Activated CD4-positive, alpha-beta T cell treated with anti-CD3 and anti-CD28 coated beads, Interleukin-2, amount 10 ng/mL, durations not matched to agents 24 days and 14 days (primary cell): Measurements from ENCODE around the gene FBXW5. TPM values are rescaled to one million over a fixed set of nuclear protein-coding genes. Genes with fewer than 3 reads are reported as not detected.

Experiments used
- DNase-seq: peaks from one replicate; pipeline ENCODE4 v3.0.0; 2022
- H3K27ac Mint-ChIP-seq: one replicate; pipeline ENCODE4 v1.8.0; 2022; ENCODE audit warnings: mild to moderate bottlenecking, mixed read lengths
- H3K27me3 Mint-ChIP-seq: one replicate; pipeline ENCODE4 v1.8.0; 2022; ENCODE audit warnings: mixed read lengths
- H3K36me3 Mint-ChIP-seq: one replicate; pipeline ENCODE4 v1.8.0; 2022; ENCODE audit warnings: low read depth, mild to moderate bottlenecking, mixed read lengths
- H3K4me1 Mint-ChIP-seq: one replicate; pipeline ENCODE4 v1.8.0; 2021; ENCODE audit warnings: mixed read lengths
- H3K4me3 Mint-ChIP-seq: one replicate; pipeline ENCODE4 v1.8.0; 2022; ENCODE audit warnings: mild to moderate bottlenecking, moderate library complexity, mixed read lengths
- H3K9me3 Mint-ChIP-seq: one replicate; pipeline ENCODE4 v1.8.0; 2021; ENCODE audit warnings: mixed read lengths
- intact Hi-C: fragments of 100-400 bp; cut with micrococcal nuclease; formaldehyde crosslinking; loops from one replicate; pipeline ENCODE4 v1.15.1; 2023
- total RNA-seq: library from RNA; stranded (reverse); gene quantifications from 2 replicates; pipeline ENCODE4 v1.2.3, GENCODE V29; 2022

Gene FBXW5
- total RNA-seq, 1 donor from 2014 or later = 93.6 TPM

- H3K4me3 Mint-ChIP-seq = peak overlapping the region; percentile 12
- no peak for DNase-seq
- H3K27ac Mint-ChIP-seq = peak overlapping the region; percentile 99
- peaks cover 50% of the 10 kb centered on the region for H3K36me3 Mint-ChIP-seq
- H3K27me3 Mint-ChIP-seq = no peaks in the 10 kb centered on the region
- peaks cover 49% of the 10 kb centered on the region for H3K4me1 Mint-ChIP-seq
- H3K9me3 Mint-ChIP-seq = no peaks in the 10 kb centered on the region
- intact Hi-C loops = loop anchor here (5.0 kb wide), 1 partner anchor 93 kb away; the partner anchor contains the start of gene RABL6
These were observed 44.0 kb downstream of the FBXW5 start for GRCh38 chr9:136900556-136900955.

- H3K9me3 Mint-ChIP-seq = no peaks in the 10 kb centered on the region
- DNase-seq = no peak
- H3K27me3 Mint-ChIP-seq = no peaks in the 10 kb centered on the region
- peak overlapping the region; percentile 81 for H3K27ac Mint-ChIP-seq
- intact Hi-C loops = no loop called here
- H3K4me1 Mint-ChIP-seq = peaks cover 53% of the 10 kb centered on the region
- no peak overlapping the region for H3K4me3 Mint-ChIP-seq
- H3K36me3 Mint-ChIP-seq = peaks cover 56% of the 10 kb centered on the region
These were observed 45.3 kb downstream of the FBXW5 start for GRCh38 chr9:136899196-136899595.

GRCh38 chr9:136898483-136899100, 45.9 kb downstream of the FBXW5 start:
- no peaks in the 10 kb centered on the region for H3K9me3 Mint-ChIP-seq
- H3K36me3 Mint-ChIP-seq = peaks cover 58% of the 10 kb centered on the region
- intact Hi-C loops = no loop called here
- H3K27me3 Mint-ChIP-seq = no peaks in the 10 kb centered on the region
- no peak overlapping the region for H3K4me3 Mint-ChIP-seq
- peak overlapping the region; percentile 56 for H3K27ac Mint-ChIP-seq
- peaks cover 54% of the 10 kb centered on the region for H3K4me1 Mint-ChIP-seq
- DNase-seq = no peak

- no peak overlapping the region for H3K27ac Mint-ChIP-seq
These were observed 48.5 kb downstream of the FBXW5 start for GRCh38 chr9:136896027-136896426.

GRCh38 chr9:136890661-136891060, 53.9 kb downstream of the FBXW5 start:
- DNase-seq = no peak
- Mint-ChIP-seq H3K4me3 (no peak overlapping the region), H3K9me3 (no peaks in the 10 kb centered on the region), H3K27ac (no peak overlapping the region), H3K4me1 (peaks cover 25% of the 10 kb centered on the region), H3K36me3 (peaks cover 37% of the 10 kb centered on the region), H3K27me3 (no peaks in the 10 kb centered on the region)
- intact Hi-C loops = no loop called here

More at GRCh38 chr9:136896027-136896426, 48.5 kb downstream of the FBXW5 start:
- intact Hi-C loops = no loop called here
- H3K9me3 Mint-ChIP-seq = no peaks in the 10 kb centered on the region
- no peaks in the 10 kb centered on the region for H3K27me3 Mint-ChIP-seq
- no peak for DNase-seq
- H3K4me3 Mint-ChIP-seq = no peak overlapping the region
- H3K36me3 Mint-ChIP-seq = peaks cover 49% of the 10 kb centered on the region
- H3K4me1 Mint-ChIP-seq = peaks cover 36% of the 10 kb centered on the region

Other genes with a start within 250 kb of the FBXW5 start
- gene DIPK1B, start 232.2 kb downstream of the FBXW5 start, total RNA-seq = 1.1 and 1.5 TPM in 2 replicates
- 1.1 and 1.7 TPM in 2 replicates for gene LCN10, start 201.8 kb downstream of the FBXW5 start, total RNA-seq
- gene LCN6, start 196.2 kb downstream of the FBXW5 start, total RNA-seq = not detected in 2 replicates
- not detected in 2 replicates for gene LCN8, start 186.5 kb downstream of the FBXW5 start, total RNA-seq
- not detected in 2 replicates for gene LCN15, start 180.2 kb downstream of the FBXW5 start, total RNA-seq
- gene TMEM141, start 153.4 kb downstream of the FBXW5 start, total RNA-seq = 36.1 and 40.1 TPM in 2 replicates
- 0.14 and 0.42 TPM in 2 replicates for gene CCDC183, start 148.4 kb downstream of the FBXW5 start, total RNA-seq
- 116 and 119 TPM in 2 replicates for gene RABL6, start 136.8 kb downstream of the FBXW5 start, total RNA-seq
- gene AJM1, start 102.3 kb downstream of the FBXW5 start, total RNA-seq = 5.7 and 5.9 TPM in 2 replicates
- 134 and 145 TPM in 2 replicates for gene PHPT1, start 95.3 kb downstream of the FBXW5 start, total RNA-seq
- 24.7 and 30.1 TPM in 2 replicates for gene MAMDC4, start 92.4 kb downstream of the FBXW5 start, total RNA-seq
- gene EDF1, start 78.4 kb downstream of the FBXW5 start, total RNA-seq = 378 and 380 TPM in 2 replicates
- gene TRAF2, start 58.2 kb downstream of the FBXW5 start, total RNA-seq = 61.6 and 66.6 TPM in 2 replicates
- gene C8G, start 505 bp upstream of the FBXW5 start, total RNA-seq = 0.69 and 1.7 TPM in 2 replicates
- gene LCN12, start 7.5 kb upstream of the FBXW5 start, total RNA-seq = 1.3 and 2.3 TPM in 2 replicates
- gene PTGDS, start 32.8 kb upstream of the FBXW5 start, total RNA-seq = not detected in 2 replicates
- gene LCNL1, start 38.3 kb upstream of the FBXW5 start, total RNA-seq = not detected in 2 replicates
- gene PAXX, start 47.7 kb upstream of the FBXW5 start, total RNA-seq = 87.8 and 90.2 TPM in 2 replicates
- not detected in 2 replicates for gene CLIC3, start 51.8 kb upstream of the FBXW5 start, total RNA-seq
- gene ABCA2, start 83.5 kb upstream of the FBXW5 start, total RNA-seq = 25.0 and 25.9 TPM in 2 replicates
- gene FUT7, start 87.3 kb upstream of the FBXW5 start, total RNA-seq = 0.09 TPM in 1 of 2 replicates, not detected in the other
- gene NPDC1, start 101.4 kb upstream of the FBXW5 start, total RNA-seq = 58.1 and 59.4 TPM in 2 replicates
- 0.21 TPM in 1 of 2 replicates, not detected in the other for gene ENTPD2, start 109.3 kb upstream of the FBXW5 start, total RNA-seq
- gene SAPCD2, start 125.8 kb upstream of the FBXW5 start, total RNA-seq = 22.8 and 23.8 TPM in 2 replicates
- gene UAP1L1, start 132.8 kb upstream of the FBXW5 start, total RNA-seq = 17.1 and 19.1 TPM in 2 replicates
- gene MAN1B1, start 142.2 kb upstream of the FBXW5 start, total RNA-seq = 49.7 and 50.1 TPM in 2 replicates
- gene DPP7, start 170.0 kb upstream of the FBXW5 start, total RNA-seq = 365 and 375 TPM in 2 replicates
- gene GRIN1, start 194.4 kb upstream of the FBXW5 start, total RNA-seq = 0.07 TPM in 1 of 2 replicates, not detected in the other
- not detected in 2 replicates for gene LRRC26, start 225.3 kb upstream of the FBXW5 start, total RNA-seq
- gene TMEM210, start 227.3 kb upstream of the FBXW5 start, total RNA-seq = not detected in 2 replicates
- 57.4 and 58.7 TPM in 2 replicates for gene ANAPC2, start 243.8 kb upstream of the FBXW5 start, total RNA-seq
- gene SSNA1, start 243.9 kb upstream of the FBXW5 start, total RNA-seq = 95.1 and 95.8 TPM in 2 replicates